Embryonic facial prominence (tissue), 1 donor: ENCODE results near the gene HMCN2.
"Not testable (repeated sequence)": the region's sequence is repeated elsewhere in the genome, so short reads cannot be mapped to it uniquely, and the experiment has no call there.

Source experiments
- DNase-seq: peaks from one replicate; pipeline ENCODE4 v3.0.0-alpha.2; 2016; ENCODE audit errors: extremely low spot score

The HMCN2 gene

DNA sequence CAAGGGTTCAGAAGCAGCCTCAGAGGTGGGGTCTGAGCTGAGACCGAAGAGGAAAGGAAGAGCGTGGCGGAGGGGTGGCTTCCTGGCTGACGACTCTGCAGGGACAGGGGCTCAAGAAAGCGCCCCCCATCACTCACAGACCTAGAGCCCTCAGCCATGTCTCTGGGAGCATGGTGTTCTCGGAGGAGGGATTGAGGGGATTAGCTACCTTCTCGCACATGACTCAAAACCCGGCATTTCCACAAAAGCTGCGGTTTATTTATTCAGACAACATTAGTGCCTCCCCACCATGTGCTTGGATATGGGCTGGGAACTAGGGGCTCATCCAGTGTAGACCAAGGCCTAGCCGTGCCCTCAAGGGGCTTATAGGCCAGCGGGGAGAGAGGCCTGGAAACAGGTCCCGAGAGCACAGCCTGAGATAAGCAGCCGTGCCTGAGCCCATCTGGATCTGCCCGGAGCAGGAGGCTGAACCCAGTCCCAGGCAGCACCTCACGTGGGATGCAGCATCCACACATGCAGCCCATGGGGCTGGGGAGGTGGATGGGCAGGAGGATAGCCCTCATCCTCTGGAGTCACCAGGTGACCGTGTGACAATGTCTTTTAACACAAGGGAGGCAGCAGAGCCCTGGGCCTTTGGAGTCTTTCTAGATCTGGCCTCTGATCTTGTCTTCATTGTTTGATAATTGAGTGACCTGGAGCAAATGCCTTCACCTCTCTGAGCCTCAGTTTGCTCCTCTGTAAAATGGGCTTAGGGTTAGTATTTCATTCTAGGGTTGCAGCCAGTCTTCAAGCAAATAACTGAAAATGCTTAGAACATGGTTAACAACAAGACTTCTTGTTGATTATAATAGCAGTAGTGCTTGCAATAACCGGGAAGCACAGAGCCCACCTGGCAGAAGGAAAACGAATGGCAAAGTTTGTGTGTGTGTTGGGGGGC, 878 bp upstream of the HMCN2 start:
- no peak for DNase-seq

DNA sequence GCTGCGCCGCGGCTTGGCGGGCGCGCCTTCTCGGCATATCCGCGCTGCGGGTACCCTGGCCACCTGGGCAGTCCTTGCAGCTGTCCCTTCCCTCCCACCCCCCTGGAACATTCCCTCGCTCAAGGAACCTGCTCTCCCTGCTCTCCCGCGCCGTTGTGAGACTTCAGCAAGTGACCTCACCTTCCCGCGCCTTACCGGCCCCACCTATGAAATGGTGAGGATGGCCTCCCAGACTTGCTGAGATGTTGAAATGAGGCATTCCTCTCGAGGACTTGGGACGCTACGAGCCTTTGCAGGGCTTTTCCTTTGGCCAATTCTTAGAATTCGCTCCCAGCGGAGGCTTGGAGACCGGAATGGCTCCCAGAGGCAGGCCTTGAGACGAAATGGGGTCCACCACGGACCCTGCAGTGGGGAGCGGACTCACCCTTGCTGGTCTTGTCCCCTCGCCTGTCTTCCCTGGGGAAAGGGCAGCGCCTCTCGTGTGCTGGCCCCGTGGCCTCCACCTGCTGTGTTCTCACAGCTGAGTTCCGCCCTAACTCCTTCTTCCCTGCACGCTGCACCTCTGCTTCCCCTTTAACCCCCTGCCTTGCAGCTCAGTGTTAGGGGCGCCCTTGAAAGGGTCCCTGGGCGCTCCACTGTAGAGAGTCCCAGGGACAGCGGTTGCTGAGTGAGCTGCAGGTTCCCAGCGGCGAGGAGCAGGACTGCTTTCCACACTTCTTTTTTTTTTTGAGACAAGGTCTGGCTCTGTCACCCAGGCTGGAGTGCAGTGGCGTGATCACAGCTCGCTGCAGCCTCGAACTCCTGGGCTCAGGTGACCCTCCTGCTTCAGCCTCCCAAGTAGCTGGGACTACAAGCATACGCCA, 907 bp downstream of the HMCN2 start:
- no peak for DNase-seq

DNA sequence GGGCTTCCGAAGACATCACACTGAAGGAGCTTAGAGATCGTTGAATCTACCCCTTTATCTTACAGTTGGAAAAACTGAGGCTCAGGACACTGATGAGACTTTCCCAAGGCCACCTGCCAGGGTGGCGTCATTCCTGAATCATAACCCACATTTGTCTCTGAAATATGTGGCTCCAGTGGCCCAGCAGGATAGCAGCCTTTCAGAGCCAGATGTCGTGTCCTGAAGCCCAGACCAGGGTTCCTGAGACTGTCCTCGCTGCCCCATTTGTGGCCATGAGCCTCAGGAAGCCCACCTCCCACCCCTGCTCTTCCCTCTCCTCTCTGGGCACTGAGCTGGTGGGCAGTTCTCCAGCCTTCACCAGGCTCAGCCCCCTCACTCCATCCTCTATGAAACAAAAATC, 2.4 kb downstream of the HMCN2 start:
- DNase-seq = no peak

DNA sequence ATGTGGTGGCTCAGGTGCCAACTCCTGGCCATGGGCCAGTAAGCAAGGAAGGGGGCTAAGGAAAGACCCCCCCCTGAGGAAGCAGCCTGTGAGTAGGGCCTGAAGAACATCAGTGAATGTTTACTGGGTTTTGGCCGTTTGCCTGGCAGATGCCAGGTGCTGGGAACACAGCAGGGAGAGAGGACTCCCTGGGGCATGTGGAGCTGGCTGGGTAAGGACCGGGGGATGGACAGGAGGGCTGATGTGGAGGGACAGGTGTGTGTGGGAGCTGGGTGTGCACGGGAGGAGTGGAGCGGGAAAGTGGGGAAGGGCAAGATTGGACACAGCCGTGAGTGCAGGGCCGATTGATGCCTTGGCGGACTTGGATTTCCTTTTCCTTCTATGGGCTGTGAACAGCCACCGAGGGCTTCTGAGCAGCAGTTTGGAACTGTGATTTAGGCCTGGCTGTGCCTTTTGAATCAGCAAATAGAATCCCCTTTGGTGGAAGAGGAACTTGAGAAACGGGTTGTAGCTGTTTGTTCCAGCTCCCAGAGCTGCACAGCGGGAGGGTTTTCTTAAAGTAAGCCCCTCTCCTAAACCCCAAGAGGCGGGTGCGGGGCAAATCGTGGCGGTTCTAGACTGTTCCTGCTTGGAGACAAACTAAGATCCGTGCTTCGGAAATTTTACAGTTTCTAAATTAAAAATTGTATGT, 3.1 kb downstream of the HMCN2 start:
- no peak for DNase-seq

DNA sequence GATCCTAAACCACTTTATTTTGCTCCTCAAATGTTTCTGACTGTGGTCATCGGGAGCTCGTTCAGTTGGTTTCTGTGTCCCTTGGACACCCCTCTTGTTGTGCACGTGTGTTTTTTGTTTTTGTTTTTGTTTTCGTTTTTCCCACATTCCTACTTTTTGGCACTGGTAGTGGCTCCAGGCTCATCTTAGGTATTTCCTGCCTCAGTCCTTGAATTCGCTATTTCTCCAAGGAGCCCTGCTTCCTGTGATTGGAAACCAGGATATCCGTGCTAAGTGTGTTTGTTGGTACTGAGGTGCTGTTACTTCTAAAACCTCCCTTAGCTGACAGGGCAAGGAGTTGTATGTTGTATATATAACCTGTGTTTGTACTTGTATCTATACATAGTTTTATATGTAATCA, 5.9 kb downstream of the HMCN2 start:
- DNase-seq = no peak

DNA sequence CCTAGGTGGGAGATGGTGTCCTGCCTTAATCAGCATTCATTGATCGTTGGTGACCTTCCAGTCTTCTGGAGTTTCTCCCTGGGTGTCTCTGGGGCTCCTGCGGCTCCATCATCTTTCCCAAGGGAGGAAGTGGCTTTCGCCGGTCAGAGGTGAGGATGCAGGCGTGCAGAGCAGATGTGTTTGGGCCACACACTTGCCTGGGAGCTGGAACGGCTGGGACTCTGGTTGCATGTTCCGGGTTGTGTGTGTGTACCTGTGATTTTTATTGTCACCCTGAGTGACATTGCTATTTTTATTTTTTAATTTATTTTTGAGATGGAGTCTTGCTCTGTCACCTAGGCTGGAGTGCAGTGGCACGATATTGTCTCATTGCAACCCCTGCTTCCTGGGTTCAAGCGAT, 9.6 kb downstream of the HMCN2 start:
- DNase-seq = no peak

DNA sequence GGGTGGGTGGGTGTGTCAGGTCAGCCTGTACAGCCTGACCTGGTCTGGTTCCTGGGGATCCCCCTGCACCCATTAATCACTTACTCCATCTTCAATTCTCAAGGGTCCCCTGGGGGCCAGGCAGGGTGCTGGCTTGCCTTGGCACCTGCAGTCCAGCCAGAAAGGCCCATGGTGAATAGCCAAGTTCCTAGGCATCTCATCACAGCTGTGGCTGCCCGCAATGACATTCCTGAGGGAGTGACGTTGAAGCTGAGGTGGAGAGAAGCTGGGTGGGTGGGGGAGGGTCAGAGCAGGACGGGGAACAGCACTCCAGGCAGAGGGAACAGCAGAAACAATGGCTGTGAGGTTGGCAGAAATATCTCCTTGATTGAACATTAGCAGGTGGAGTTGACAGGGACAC, 10.6 kb downstream of the HMCN2 start:
- no peak for DNase-seq

DNA sequence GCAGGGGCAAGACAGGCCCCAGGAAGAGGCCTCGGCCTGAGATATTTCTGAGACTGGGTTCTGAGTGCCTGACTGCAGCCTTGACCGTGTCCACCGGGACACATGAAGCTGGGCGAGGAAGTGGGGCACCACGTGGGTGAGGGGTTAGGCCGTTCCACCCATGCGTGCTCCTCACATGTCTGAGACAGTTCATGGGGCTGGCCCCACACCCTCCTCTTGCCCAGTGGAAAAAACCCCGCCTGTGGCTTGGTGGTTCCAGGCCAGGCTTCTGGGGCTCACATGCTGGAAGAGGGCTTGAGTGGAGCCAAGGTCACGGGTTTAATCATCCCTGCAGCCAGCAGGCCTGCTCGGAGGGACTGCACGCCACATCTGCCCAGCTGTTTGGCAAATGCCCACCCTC, 11.4 kb downstream of the HMCN2 start:
- no peak for DNase-seq

DNA sequence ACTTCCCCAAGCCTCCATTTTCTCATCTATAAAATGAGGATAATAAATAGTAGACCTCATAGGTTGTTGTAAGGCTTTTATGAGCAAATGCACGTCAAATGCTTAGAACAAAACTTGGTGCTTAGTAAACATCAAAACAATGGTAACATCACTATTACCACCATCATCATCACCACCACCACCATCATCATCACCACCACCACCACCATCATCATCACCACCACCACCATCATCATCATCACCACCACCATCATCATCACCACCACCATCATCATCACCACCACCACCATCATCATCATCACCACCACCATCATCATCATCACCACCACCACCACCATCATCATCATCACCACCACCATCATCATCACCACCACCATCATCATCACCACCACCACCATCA, 12.0 kb downstream of the HMCN2 start:
- not testable (repeated sequence) for DNase-seq

DNA sequence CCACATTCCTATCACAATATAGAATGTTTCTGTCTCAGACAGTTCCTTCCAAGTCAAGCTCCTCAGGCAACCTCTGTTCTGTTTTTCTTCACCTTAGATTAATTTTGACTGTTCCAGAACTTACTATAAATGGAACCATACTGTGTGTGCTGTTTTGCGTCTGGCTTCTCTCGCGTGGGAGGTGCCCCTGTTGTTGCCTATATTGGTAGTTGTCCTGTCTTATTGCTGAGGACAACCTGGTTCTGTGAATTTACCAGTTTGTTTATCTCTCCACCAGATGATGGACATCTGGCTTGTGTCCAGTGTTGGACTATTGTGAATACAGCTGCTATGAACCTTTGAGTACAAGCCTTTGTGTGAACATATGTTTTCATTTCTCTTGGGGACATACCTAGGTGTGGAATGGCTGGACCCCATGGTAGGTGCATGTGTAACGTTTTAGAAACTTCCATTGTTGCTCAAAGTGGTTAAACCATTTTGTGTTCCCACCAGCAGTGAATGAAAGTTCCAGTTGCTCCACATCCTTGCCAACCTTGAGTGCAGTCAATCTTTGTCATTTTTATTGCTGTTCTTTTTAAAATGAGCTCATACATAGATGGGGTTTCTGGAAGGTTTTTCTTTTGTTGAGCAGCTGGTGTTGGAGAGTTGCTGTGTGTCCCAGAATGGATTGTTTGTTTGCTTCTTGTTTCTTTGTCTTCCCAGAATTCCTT, 18.1 kb downstream of the HMCN2 start:
- no peak for DNase-seq

DNA sequence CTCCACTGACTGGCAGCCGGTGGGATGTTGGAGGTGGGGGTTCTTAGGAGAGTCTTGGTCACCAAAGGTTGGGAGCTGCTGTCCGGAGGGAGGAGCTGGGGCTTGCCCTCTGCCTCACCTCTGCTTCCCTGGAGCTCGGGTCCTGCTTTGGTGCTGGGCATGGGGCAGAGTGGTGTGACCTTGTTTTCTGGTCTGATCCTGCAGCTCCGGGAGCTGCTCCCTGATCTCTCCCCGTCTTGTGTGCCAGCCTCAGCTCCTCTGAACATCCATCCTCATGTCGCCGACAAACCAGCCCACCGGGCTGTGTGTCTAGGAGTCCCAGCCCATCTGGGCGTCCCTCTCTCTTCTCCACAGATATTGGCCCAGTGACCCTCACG, 18.7 kb downstream of the HMCN2 start:
- DNase-seq = no peak

DNA sequence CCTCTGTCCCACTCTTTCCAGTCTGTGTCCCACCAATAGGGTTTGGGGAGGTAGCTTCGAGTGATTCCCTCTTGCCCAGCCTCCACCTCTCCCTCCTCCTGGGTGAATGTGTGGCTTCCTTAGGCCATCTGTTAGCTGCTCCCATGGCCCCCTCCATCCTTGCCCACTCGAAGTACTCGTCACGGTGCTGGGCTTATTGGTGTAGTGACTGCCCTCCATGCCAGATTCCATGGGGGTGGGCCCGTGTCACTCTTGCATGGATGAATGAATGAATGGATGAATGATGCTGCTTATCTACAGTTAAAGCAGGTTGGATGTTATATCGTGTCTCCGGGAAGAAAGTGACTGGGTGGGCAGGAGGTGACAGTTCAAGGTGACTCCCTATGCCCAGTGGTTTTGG, 19.1 kb downstream of the HMCN2 start:
- DNase-seq = no peak

DNA sequence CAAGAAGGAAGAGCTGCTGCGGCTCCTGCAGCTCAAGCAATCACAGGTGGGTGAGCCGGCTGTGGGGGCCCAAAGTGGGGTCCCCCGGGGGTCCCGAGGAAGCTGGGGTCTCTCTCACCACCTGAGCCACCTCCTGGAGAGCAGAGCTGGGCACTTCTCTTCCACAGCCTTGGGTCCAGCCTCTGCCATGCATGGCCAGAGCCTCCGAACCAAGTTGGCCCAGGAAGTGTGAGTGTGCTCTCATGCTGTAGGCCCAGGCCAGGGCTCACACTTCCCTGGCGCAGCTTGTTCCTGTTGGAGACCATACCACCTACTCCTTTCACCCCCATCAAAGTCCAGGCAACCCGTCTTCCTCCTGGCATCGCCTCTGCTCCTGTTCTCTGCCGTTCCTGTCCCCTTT, 19.7 kb downstream of the HMCN2 start:
- DNase-seq = no peak

DNA sequence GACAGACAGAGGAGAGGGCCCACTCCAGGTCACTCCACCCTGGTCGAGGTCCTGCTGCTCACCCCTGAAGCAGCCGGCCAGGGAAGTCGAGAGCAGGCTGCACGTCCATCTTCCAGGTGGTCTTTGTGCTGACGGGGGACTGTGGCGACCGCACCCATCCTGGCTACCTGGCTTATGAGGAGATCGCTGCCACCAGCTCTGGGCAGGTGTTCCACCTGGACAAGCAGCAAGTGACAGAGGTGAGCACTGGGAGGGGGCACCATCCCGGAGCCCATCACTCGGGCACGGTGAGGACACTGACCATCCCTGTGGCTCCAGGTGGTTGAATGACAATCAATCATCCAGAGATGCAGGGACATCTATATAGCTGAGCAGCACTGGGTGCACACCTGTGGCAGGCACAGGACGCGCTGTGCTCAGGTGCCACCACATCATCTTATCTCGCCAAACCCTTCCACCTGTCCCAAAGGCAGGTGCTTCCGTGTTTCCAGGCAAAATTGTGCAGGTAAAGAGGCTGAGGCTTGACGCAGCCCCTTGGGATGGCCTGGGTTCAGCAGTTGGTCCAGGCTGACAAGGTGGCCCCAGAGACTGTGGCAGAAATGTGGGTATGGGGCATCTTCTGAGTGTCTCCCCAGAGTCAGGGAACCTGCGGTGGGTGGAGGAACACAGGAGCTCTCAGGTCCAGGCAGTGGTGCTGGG, 20.7 kb downstream of the HMCN2 start:
- no peak for DNase-seq

DNA sequence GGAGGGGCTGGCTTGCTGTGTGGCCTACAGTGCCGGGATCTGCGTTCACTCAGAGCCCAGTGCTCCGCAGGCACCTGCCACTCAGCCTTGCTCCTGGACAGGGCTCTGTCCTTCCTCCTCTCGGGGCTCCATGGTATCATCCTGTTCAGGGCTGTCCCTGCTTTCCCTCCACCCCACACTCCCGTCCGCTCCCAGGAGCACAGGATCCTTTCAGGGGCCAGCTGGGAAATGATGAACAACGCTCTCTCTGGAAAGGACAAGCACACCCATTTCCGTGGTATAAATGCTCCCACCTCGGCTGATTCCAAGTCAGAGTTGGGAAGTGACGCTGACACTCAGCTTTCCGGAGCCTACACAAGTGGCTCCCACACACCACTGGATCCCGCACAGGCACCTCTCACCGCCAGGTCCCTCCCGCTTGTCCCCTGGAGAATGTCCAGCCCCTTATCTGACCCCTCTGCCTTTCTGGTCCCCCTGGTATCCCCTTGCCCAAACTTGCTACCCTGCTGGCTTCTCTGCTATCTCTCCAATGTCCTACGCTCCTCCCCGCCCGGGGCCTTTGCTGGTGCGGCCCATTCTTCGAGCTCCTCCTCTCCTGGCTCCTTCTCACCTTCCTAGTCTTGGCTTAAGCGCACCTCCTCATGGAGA, 21.3 kb downstream of the HMCN2 start:
- no peak for DNase-seq

DNA sequence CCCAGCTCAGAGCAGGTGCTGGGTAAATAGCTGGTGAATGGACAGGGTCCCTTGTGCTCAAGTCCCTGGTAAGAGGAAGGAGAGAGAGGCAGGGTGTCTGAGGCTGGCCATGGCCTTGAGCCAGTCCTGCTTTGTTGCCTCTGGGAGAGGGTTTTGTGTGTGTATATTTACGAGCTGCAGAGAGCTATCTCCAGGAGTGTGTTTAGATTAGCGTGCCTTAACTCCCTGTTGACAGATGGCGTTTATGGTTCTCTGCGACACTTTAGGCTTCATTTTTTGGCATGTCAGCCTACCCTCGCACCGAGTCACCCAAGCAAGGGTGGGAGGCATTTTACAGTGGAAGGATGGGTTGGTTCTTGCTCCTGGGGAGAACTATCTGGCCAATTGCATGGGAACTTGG, 22.2 kb downstream of the HMCN2 start:
- DNase-seq = no peak

DNA sequence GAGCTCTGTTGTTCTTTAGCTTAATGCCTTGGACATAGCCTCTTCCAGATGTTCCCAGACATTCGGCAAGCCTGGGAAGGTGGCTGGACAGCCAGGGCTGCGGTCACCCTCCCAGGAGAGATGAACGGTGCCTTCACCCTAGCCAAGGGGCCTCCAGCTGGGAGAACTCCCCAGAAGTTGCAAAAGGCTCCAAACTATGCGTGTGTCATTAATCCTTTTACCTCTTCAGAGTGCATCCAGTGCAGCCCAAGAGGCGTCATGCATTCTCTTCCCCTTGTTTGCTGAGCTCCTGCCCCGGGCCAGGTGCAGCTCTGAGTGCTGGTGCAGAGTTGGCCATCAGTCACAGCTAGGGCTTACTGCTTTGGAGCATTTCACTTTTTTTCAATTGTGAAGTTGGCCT, 22.8 kb downstream of the HMCN2 start:
- no peak for DNase-seq

DNA sequence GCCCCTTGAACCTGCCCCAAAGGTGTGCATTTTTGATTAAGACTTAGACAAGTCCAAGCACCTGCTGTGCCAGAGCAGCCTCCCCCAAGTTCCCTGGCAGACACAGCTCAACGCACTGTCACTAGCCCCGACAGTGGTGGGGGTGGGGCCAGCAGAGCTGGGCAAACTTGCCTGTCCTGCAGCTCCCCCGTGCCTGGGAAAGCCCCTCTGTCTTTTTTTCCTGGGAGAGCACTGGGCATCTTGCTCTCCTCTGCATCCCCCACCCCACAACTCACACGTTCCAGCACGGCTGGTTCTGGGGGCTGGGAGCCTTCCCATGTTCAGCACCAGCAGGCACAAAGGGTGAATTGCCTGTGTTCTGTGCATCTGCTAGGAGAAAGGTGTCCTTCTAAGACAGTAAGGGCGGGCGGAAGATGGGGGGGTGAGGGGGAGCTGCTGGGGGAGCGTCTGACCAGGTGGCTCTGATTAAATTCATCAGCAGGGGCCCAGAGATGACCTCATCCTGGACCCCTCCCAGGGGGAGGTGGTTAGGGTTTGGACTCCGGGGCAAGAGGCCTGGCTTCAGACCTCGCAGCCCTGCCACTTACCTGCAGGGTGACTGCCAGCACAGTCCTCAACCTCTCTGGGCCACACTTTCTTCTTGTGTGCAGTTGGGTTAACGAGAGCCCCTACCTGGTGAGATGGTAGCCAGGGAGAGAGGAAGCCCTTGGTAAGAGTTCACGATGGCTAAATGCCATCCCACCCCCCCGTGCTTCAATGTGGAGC, 23.5 kb downstream of the HMCN2 start:
- no peak for DNase-seq

DNA sequence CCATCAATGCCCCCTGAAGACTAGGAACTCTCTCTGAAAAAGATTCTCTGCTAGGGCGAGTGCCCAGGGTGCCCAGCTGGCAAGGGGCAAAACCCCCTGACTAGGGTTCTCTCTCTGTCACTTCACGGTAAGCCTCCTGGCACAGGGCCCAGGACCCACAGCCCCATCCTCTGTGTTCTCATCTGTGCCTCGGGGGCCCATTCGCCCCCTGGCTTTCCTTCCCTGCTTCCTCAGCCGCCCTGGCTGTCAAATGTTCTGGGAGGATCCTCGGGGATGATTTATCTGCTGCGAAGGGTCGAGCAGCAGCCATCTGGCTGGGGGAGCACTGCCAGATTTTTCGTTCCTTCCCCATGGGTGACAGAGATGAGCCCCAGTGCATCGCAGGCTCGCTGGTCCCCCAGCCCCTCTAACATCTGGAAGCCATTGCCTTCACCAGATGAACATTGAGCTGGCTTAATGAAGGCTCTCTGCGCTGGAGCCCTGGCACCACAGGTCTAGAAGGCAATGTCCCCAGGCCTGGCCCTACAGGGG, 24.2 kb downstream of the HMCN2 start:
- DNase-seq = no peak
